Measurements from ENCODE around the gene ZNF256.

The ZNF256 gene

DNA sequence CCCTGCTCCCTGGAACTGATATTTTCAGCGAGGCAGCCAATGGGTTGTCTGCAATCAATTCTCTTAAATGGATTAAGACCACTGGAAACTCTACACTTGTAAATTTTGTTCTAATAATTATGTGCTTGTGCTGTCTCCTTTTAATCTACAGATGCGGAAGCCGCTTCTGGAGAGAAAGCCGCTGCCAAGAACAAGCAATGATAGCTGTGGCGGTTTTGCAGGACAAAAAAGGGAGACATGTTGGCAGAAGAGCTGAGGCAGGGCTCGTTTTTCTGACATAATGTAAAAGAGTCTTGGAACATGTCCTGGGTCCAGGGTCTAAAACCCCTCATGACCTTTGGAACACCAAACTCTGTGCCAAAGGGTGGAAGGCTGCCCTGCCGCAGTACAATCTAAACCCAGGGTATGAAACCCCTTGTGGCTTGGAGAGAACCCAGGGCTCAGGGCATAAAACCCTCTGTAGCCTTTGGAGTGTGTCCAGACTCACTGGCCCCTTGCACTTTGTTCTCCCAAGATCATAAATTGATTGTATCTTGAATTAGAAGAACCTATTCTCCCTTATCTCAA, 43.8 kb downstream of the ZNF256 start:
- DNase-seq (ENCODE audit: extremely low spot score): no peak
- TF ChIP-seq, protein P1, sequence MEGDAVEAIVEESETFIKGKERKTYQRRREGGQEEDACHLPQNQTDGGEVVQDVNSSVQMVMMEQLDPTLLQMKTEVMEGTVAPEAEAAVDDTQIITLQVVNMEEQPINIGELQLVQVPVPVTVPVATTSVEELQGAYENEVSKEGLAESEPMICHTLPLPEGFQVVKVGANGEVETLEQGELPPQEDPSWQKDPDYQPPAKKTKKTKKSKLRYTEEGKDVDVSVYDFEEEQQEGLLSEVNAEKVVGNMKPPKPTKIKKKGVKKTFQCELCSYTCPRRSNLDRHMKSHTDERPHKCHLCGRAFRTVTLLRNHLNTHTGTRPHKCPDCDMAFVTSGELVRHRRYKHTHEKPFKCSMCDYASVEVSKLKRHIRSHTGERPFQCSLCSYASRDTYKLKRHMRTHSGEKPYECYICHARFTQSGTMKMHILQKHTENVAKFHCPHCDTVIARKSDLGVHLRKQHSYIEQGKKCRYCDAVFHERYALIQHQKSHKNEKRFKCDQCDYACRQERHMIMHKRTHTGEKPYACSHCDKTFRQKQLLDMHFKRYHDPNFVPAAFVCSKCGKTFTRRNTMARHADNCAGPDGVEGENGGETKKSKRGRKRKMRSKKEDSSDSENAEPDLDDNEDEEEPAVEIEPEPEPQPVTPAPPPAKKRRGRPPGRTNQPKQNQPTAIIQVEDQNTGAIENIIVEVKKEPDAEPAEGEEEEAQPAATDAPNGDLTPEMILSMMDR (IDR thresholded peaks at IDR 0.05; ENCODE audit: control extremely low read depth, extremely low read depth, low read depth, missing control alignments): no peak
- ChIA-PET CTCF (interaction anchor here (1.2 to 2.7 kb wide), 2 partner anchors 15 to 103 kb away, joined by 3 to 8 read pairs; partner anchors contain the start of gene ZNF814), POLR2A (no interaction called here)

- no peak for DNase-seq (ENCODE audit: extremely low spot score)
- ChIA-PET CTCF (no interaction called here), POLR2A (no interaction called here)
- TF ChIP-seq, protein P1 (IDR thresholded peaks at IDR 0.05; ENCODE audit: control extremely low read depth, extremely low read depth, low read depth, missing control alignments): no peak
Observed at GRCh38 chr19:57900311-57900710, 47.2 kb downstream of the ZNF256 start.
